Fibroblast of gingiva (primary cell): ENCODE results near the gene PDGFC.
A peak's percentile ranks its signal among the peaks of the same experiment; 100 is the strongest.
"Not testable (repeated sequence)": the region's sequence is repeated elsewhere in the genome, so short reads cannot be mapped to it uniquely, and the experiment has no call there.

ENCODE experiments used
- DNase-seq: peaks from one replicate; pipeline ENCODE4 v3.0.0-alpha.2; 2011; ENCODE audit warnings: low read depth

The PDGFC gene

DNA sequence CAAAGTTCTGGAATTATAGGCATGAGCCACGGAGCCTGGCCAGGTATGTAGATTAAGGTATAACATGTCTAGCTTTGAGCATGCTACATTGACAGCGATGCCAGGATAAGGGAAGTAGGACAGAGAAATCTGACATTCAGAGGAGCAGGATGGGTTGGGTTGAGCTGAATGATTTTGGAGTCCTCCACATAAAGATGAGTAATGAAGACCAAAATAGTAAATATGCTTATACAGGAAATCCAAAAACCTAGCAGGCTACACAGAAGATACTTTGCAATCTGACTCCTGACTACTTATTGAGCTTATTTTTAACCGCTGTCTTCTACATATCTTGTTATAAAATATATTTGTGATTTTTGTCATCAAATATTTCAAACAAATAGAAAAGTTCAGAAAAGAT is 69.7 kb downstream of the PDGFC start:
- DNase-seq, result peak; percentile 23

DNA sequence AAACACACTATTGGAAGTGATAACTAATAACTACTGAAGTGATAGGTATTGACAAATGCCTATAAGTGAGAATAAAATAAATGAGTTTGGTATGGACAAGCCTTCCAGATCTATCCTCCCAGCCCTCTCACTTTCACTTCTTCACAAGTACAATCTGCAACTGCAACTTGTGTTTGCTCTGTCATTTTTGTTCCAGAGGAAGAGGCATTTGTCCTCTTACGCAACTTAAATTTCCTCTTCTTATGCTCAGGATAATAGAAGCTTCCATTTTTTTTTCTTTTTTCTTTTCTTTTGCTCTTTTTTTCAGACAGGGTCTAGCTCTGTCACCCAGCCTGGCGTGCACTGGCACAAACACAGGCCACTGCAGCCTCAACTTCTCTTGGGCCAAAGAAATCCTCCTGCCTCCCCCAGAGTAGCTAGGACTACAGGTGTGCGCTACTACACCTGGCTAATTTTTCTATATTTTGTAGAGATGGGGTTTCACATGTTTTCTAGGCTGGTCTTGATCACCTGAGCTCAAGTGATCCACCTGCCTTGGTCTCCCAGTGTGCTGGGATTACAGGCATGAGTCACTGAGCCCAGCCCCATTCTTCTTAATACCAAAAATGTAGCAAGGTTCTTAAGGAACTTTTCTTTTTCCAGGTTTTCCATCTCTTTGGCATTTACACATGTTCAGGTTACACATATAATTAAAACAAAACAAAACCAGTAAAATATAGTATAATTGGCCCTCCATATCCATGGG is 73.1 kb downstream of the PDGFC start:
- peak; percentile 52 for DNase-seq

DNA sequence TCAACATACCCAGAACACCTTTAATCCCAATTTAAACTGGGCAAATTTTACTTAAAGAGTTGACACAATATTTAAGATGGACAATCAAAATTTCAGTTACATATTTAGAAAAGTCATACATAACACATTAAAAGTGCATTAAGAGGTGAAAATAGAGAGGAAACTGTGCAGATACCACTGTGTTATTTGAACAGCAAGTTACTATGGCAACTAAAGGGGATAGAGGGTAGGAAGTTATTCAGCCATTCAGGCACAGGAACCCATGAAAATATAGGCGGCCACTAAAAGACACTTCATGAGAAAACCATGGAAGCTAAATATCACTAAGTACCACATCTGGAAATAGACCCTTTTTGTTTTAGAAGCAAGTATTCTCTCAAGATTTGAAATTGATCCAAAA is 75.1 kb downstream of the PDGFC start:
- no peak for DNase-seq

DNA sequence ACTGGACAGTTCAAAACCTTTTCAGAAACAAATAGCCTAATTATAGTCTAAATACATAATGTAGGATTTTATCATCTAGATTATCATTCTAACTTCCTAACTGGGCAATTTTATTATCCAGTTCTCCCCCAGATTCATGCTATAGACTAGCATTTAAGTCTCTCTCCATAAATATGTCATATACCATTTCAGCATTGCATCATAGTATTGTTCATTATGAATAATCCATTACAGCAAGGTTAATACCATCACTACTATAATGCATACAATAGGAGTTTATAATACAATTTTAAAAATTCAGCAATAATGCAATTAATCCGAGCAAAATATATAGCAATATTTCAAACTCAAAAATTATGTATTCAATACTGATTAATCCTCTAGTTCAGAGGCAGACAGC is 77.4 kb downstream of the PDGFC start:
- no peak for DNase-seq

DNA sequence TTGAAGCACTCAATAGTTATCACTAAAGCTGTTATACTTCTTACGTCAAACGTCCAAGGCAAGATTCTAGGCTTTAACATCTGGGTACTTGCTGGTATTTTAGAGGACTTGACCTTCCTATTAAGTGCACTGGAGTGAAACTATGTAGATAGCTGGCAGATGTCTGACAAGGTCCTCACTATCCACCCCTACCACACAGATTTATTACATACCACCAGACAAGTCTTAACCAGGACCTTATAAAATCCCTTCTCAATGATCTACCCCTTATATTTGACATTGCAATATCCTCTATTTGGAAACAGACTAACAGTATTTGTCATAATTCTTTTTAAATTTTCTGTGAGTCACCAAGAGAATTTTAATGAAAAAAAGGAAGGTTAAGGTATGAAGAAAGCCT is 78.8 kb downstream of the PDGFC start:
- DNase-seq, result no peak

DNA sequence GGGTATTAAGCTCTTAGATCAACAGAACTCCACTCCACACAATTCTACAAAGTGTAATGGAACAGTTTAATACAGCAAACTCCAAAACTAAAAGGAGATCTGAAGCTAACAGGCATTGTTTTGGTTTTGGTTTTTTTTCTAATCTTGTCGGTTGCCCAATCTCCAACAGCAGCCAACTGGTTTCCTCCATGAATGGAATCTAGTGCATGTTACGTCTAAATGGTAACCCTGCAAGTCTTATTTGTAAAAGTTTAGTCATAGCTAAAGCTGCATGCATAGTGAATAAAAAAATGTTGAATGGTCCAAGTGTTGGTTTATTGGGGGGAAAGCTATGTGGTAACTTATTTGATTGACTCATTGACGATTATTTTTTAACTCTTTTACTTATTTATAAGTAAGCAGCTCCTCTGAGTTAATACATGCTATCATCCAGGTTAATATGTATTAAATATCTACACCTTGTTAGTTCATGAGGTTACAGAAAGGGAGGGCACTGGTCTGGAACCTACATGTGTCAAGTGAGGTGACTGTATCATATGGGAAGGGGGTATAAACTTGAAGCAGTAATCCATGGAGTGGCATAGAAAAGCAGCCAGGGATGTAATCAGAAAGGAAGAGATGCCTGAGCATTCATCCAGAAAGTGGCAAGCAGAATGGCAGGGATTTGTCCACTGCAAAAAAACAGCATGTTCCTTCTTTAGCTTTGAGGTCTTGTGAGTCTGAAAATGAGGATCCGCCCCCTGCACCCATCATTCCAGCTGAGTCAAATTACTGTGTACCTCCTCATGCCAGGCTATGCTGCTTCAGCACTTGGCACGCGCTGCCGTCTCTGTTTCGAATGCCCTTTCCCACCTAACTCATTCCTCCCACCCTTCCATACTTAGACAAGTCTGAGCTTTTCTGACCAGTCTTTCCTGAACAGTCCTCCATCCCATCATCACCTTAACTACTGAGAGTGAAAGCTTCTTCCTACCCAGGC is 81.7 kb downstream of the PDGFC start:
- DNase-seq, result peak; percentile 85

DNA sequence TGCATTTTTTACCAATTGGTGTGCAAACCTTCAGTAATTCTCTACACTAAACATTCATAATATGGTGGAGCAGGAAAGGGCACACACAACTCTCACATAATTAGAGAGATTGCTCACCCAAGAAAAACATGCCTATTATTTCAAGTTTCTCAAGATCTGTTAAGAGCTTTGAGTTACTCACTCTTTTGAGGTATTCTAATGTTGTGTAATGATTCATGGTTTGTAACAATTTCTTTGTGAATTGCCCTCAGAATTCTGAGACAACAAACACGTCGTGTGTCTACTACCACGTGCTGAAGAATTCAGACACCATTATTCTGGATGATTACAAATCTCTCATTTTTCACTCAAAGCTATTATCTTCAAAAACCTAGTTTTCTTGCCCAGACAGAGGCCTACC is 82.8 kb downstream of the PDGFC start:
- peak; percentile 61 for DNase-seq

DNA sequence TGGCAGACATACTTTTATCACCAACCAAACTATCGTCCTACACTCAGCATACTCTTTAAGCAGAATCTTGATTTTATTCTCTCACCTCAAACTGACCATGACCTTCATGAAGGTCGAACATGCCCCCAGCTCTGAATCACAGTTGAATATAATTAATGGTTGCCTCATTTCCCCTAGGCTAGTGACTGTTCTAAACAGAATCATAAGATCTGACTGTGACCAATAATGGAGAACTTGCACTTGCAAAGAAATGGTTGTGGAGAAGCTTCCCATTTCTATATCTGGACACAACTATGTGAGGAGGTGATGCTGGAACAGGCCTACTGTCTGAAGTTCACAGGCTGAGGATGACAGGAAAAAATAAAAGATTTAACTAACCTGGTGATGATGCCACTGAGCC is 85.1 kb downstream of the PDGFC start:
- no peak for DNase-seq

DNA sequence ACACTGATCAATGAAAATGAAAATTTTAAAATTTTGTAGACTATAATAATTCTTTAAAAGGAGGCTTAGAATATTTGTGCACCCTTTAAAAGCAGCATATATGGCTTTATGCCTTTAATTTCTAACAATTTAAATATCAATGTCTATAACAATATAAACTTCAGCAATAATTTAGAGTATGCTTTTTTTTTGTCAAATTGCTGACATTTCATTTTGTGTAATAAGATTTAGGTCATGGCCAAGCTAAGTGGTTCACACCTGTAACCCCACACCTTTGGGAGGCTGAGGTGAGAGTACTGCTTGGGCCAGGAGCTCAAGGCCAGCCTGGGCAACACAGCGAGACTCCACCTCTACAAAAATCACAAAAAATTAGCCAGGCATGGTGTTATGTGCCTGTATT is 86.2 kb downstream of the PDGFC start:
- no peak for DNase-seq

DNA sequence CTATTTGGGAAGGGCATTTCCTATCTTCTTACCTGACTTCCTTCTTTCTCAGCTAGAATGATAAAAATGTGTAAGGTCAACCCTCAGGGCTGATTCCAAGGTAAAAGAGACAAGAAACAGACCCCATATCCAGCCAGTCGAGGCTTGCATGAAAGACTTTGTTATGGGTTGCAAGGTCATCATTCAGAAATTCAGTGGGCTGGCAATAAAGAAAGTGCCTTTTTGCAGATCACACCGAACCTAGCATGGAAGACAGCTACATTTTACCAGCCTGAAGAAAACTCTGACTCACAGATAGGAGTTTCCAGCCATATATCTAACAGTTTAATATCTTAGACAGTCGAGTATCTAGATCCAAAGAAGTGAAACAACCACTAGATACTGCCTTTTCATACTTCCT is 87.4 kb downstream of the PDGFC start:
- DNase-seq, result no peak

DNA sequence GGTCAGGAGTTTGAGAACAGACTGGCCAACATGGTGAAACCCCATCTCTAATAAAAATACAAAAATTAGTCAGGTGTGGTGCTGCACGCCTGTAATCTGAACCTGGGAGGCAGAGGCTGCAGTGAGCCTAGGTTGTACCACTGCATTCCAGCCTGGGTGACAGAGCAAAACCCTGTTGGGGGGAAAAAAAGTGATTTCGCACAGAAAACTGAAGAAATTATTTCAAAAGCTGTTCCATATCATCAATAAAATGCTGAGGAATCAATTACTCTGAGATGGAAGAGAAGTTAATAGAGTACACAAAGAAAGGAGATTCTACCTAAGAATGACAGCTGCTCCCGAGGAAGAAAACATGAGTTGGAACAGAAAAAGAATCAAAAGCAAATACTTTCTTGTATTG is 95.9 kb downstream of the PDGFC start:
- no peak for DNase-seq

DNA sequence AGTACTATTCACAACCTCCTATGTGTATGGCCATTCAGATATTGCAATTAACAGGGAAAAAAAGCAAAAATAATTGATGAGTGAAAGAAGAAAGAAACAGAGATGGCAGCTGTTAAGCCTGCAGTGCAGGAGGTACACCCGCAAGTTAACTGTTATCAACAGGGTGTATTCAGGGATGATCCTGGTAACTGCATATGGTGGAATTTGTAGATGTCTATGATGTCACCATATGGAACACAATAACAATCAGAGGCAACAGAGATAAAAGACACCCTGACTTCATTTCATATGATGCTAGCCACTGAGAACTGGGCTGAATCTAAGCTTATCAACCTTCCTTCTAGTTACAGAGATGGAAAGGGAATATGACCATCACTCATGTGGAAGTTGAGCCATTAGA is 96.5 kb downstream of the PDGFC start:
- DNase-seq, result no peak

DNA sequence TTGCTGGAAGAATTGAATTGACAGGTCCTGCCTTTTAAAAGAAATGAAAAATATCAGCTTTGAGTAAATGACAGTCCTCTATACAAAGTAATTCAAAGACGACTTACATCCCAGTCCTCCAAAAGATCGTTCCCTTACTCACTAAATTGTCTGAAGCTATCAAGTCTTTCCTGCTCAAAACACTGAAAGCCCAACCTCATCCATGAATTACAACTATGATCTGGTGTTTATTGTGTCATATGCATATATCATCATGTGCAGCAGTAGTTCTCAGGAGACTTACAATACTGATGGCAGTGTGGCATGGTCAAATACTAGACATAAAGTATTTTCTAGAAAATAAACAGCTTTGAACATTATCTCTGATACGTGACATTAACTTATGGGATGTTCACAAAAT is 97.8 kb downstream of the PDGFC start:
- no peak for DNase-seq

DNA sequence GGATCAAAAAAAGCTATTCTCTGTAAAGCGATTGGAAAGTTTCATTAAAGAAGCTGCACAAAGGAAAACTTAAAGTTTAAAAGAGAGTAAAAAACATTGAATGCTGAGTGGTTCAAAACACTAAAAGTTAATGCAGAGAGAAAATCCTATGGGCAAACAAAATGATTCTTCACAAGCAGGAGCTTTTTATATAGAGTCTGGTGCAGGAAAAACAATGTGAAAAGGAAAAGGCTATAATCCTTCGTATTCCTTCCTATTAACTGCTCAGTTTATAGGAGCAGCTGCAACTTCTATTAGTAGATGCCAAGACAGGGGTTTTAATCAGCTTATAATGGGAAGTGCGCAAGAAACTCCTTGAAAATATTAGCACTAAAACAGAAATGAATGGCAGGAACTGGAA is 100.7 kb downstream of the PDGFC start:
- DNase-seq, result no peak

DNA sequence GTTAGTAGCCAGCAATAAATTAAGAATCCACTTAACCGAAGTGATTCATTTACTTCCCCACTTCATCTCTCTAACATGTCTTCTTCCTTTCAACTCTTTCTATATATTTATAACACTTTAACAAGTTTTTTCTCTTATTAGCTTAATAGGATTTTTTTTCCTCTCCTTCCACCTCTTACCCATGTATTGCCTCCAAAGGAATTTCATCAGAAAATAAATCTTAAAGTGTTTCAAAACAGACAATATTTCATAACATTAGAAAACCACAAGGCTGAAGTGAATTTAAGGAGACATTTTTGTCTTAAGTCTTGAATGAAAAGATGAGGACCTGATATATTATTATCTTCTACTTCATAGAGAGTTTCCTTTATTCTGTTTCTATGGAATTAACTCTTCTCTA is 101.5 kb downstream of the PDGFC start:
- peak; percentile 53 for DNase-seq

DNA sequence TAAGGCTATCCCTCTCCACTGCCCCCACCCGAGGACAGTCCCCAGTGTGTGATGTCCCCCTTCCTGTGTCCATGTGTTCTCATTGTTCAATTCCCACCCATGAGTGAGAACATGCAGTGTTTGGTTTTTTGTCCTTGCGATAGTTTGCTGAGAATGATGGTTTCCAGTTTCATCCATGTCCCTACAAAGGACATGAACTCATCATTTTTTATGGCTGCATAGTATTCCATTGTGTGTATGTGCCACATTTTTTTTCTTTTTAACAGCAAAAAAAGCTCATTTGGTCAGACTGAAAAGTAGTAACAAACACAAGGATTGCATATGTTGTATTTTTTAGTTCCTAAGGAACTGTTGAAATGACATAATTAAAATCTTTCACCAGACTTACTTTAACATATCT is 105.5 kb downstream of the PDGFC start:
- DNase-seq, result not testable (repeated sequence)

DNA sequence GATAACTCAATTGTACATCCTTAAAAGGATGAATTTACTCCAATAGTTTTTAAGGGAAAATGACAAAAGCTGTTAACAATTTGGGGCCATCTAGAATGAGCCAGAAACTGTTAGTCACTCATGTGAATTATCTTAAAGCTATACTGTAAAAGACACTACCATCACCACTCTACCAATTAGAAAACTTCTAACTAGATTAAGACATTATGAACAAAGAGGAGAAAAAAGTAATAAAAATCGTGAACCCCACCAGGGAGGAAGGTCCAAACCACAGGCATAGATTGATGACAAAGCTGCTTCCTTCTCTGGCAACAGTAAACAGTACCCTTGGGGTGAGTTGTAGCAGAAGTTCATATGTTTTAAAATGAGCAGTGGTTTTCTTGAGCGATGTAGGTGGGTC is 106.1 kb downstream of the PDGFC start:
- DNase-seq, result no peak

DNA sequence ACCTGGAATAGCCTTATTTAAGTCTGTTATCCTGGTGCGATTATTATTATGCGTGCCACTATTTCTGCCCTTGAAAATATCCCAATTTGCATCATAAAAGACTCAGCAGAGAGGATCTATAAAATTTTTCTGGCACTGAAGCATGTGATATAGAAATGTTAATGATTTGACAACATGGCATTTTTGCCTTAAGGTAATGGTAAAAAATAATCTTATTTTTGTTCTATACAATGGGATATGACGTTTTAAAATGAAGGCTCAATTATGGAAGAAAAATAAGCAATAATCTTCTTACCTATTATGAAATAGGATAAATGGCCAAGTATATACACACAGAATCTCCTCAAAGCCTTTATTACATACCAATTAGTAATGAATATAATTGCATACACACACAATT is 113.5 kb downstream of the PDGFC start:
- DNase-seq, result no peak

DNA sequence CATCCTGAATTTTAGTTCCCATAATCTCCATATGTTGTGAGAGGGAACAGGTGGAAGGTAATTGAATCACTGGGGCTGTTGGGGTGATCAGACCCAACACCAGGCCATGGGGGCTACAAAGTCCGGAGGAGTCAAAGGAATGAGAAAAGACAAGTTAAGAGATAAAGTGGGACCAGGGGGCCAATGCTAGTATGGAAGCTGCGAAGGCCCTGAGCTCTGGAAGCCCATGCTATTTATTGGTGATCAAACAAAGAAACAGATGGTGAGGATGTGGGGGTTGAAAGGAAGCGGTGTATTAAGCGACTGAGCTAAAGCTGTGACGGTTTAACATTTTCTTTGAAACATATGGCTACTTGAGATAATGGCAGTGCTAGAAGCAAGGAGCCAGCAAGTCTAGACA is 132.8 kb downstream of the PDGFC start:
- peak; percentile 14 for DNase-seq

DNA sequence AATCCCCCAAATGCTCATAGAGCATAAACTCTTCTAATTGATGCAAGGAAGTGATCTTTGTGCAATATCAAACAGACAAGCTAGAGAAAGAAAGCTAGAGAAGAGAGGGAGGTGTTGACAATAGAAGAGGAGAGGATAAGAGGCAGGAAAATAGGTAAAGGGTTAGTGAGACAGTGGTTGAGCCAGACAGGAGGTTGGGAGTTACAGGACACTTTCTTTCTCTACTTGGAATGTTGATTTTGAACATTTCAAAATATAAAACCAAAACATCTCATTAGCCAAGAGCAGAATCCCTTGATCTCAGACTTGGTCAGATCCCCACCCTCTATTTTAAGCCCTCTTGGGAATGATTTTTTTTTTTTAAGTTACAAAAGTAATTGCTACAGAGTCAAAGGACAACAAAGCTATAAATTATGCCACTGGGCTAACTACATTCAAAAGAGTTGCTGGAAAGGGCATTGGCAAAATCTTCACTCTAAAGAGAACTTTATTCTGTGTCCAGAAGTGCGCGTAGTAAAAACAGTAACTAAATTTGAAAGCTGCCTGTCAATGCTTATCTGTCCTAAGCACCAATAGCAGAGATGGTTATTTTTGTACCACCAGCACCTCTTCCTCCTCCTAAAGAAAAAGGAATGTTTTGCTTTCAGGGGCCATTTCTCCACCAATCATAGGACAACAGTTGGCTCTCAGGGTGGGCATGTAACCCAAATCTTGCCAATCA is 133.8 kb downstream of the PDGFC start:
- no peak for DNase-seq

DNA sequence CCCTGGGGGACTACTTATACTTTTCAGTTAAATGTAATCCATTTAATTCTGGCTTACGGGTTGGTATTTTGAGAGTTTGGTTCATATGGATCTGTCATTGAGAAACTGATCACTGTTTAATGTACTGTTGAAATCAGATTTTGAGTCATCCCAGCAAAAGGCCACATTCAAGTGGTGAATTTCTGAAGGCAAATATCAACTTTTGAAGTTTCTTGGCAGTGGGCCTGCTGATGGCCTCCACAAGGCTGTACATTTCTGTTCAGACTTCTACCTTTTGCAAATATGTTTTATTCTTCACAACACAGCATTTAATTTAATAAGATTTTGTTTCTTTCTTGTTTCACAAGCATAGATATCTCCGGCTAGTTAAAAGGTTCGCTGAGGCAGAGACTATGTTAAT is 138.7 kb downstream of the PDGFC start:
- no peak for DNase-seq

DNA sequence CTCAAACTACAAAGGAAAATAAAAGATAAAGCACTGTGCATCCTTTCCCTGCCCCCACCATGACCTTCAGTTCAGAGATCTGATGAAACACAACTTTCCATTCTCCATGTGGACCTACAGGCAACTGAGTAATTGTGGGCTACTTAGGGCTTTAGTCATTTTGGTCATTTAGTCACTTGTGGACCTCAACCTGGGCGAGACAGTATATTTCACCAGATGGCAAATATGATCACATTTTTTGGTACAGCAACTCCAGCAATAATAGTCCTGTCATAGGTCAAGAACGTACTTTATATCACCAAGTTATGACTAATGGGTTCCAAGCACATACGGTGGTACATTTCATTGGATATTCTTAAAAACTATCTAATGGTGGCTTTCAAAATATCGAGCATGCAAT is 141.2 kb downstream of the PDGFC start:
- DNase-seq, result peak; percentile 38
